Testis (tissue), 3 donors: ENCODE data around the gene AP2M1. TPM values are rescaled to one million over a fixed set of nuclear protein-coding genes. Genes with fewer than 3 reads are reported as not detected.

Experiments used
- DNase-seq: peaks from one replicate; pipeline ENCODE4 v3.0.0-alpha.2; 2019
- H3K27ac ChIP-seq, 2 donors: fragments of 200-600 bp; sonication (generic); one replicate each; pipeline ENCODE4 v1.5.1; 2019
- H3K27me3 ChIP-seq: fragments of 200-600 bp; sonication (generic); one replicate; pipeline ENCODE4 v1.5.1; 2019
- H3K36me3 ChIP-seq: fragments of 200-600 bp; sonication (generic); one replicate; pipeline ENCODE4 v1.5.1; 2017; ENCODE audit warnings: low read depth; ENCODE audit errors: missing control alignments
- H3K4me1 ChIP-seq: fragments of 200-600 bp; sonication (generic); one replicate; pipeline ENCODE4 v1.5.1; 2019
- H3K4me3 ChIP-seq, 2 donors: fragments of 200-600 bp; sonication (generic); one replicate each; pipeline ENCODE4 v1.5.1; 2017 to 2019
- H3K9me3 ChIP-seq: fragments of 200-600 bp; sonication (generic); one replicate; pipeline ENCODE4 v1.5.1; 2017
- POLR2A ChIP-seq: fragments of 450-650 bp; IDR thresholded peaks from one replicate; pipeline ENCODE4 v1.6.1; 2017; ENCODE audit warnings: antibody characterized with exemption, mild to moderate bottlenecking, moderate library complexity
- WGBS, 2 donors: methylation state at CpG; one replicate each; pipeline ENCODE4 v1.1.5; 2018; 5-methylcytosine and 5-hydroxymethylcytosine counted together
- intact Hi-C: fragments of 100-400 bp; cut with DNase I; formaldehyde crosslinking; loops from one replicate; pipeline ENCODE4 v1.15.1; 2023; ENCODE audit warnings: low total_unique reads
- polyA plus RNA-seq: library from polyadenylated mRNA; stranded (reverse); fragments of 350-450 nt; fragmentation: Illumina TruSeq; extraction: RNeasy Lipid Tissue Mini Kit (QIAGEN cat#74804); gene quantifications from one replicate; pipeline ENCODE4 v1.2.3, GENCODE V29; 2014; ENCODE audit warnings: low read depth, low replicate concordance; ENCODE audit not compliant: insufficient read depth
- total RNA-seq, 2 donors: library from RNA; depleted of rRNA; stranded (reverse); fragments of >200 nt; gene quantifications; one replicate each; pipeline ENCODE4 v1.2.3, GENCODE V29; 2016
- TF ChIP-seq, protein P1 (sequence below), 3 experiments: fragments of 450-650 bp in 2 of 3; fragments of 200-600 bp in 1 of 3; sonication (generic) in 1 of 3; IDR thresholded peaks; one replicate each; pipeline ENCODE4 v1.5.1; 2016 to 2019; ENCODE audit warnings: antibody characterized with exemption in 3 of 3, mild to moderate bottlenecking in 2 of 3, moderate library complexity in 1 of 3

The AP2M1 gene
- total and polyA plus RNA-seq, 3 donors from 2014 or later, result 238 to 346 (median 334) TPM

DNA sequence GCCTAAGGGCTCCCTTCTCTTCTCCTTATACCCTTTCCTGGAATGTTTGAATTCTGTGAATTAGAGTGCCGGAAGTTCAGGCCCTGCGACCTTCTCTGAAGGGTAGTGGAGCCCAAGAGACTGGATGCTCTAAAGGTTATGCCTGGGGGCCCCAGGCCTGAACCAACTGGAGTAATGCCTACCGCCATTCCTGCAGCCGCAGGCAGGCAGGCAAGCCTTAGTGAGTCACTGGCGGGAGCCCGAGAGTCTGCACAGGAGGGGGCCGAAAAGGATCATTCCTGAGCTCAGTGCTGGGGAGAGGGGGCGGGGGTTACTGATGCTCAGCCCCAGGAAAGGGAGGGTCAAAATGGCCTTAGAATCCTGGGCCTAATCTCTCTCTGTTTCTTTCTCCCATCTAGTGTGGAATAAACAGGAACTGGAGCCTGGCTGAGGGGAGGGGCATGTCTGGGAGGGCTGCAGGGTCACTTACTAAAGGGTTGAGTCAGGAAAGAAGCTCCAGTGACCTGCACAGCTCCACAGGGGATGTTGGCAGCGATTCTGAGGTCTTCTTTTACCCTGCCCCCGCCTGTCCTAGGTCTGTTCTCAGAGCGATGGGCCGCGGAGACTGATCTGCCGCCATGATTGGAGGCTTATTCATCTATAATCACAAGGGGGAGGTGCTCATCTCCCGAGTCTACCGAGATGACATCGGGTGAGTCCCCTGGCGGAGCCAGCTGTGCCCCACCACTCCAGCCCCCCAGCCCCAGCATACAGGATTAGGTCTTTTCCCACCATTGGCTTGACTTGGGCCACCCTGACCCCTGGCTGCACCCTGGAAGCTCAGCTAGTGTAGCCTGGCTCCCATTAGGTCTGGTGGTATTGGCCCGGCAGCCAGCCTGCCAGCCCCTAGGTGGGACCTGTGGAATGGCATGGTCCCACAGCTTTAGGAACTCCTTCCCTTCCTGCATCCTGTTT, 2.0 kb downstream of the AP2M1 start:
- 5 to 28% methylated on average over 14 to 19 of the region's 19 CpGs for WGBS, 2 donors
- Histone ChIP-seq H3K4me3 (peak overlapping the region; percentile 6 to 87), H3K27ac (peak overlapping the region; percentile 85 to 87), H3K4me1 (peaks cover 27% of the 10 kb centered on the region), H3K36me3 (peaks cover 6% of the 10 kb centered on the region), H3K9me3 (no peaks in the 10 kb centered on the region), H3K27me3 (no peaks in the 10 kb centered on the region)
- no peak for TF ChIP-seq POLR2A
- TF ChIP-seq, protein P1, sequence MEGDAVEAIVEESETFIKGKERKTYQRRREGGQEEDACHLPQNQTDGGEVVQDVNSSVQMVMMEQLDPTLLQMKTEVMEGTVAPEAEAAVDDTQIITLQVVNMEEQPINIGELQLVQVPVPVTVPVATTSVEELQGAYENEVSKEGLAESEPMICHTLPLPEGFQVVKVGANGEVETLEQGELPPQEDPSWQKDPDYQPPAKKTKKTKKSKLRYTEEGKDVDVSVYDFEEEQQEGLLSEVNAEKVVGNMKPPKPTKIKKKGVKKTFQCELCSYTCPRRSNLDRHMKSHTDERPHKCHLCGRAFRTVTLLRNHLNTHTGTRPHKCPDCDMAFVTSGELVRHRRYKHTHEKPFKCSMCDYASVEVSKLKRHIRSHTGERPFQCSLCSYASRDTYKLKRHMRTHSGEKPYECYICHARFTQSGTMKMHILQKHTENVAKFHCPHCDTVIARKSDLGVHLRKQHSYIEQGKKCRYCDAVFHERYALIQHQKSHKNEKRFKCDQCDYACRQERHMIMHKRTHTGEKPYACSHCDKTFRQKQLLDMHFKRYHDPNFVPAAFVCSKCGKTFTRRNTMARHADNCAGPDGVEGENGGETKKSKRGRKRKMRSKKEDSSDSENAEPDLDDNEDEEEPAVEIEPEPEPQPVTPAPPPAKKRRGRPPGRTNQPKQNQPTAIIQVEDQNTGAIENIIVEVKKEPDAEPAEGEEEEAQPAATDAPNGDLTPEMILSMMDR (IDR thresholded peaks at IDR 0.05), result no peak
- intact Hi-C loops, result no loop called here
- DNase-seq, result peak; percentile 68

DNA sequence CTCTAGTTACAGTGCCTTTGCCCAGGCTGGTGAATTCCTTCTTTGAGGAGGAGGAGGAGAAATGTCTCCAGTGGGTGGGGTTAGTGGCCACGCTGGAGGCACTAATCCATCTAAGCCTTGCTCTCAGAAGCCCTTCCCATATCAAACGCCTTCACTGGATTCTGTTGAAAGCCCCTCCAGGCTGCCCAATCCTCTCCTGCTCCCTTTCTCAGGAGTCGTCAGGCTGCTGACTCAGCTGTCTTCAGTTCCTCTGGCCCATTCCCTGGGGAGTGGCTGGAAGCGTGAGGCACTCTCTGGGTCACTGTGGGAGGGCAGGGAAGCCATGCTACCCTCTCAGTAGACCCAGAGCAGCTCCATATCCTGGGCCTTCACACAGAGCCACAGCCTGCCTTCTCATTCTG, 2.7 kb downstream of the AP2M1 start:
- Histone ChIP-seq H3K4me1 (peaks cover 27% of the 10 kb centered on the region), H3K27me3 (no peaks in the 10 kb centered on the region), H3K9me3 (no peaks in the 10 kb centered on the region), H3K36me3 (peaks cover 6% of the 10 kb centered on the region), H3K27ac (peak overlapping the region in 1 of 2 donors; percentile 85), H3K4me3 (no peak overlapping the region)
- intact Hi-C loops, result no loop called here
- WGBS, 2 donors, result 15 to 22% methylated on average over 4 of the region's 4 CpGs
- no peak for DNase-seq
- TF ChIP-seq, protein P1 (IDR thresholded peaks at IDR 0.05), result no peak
- TF ChIP-seq POLR2A, result no peak

DNA sequence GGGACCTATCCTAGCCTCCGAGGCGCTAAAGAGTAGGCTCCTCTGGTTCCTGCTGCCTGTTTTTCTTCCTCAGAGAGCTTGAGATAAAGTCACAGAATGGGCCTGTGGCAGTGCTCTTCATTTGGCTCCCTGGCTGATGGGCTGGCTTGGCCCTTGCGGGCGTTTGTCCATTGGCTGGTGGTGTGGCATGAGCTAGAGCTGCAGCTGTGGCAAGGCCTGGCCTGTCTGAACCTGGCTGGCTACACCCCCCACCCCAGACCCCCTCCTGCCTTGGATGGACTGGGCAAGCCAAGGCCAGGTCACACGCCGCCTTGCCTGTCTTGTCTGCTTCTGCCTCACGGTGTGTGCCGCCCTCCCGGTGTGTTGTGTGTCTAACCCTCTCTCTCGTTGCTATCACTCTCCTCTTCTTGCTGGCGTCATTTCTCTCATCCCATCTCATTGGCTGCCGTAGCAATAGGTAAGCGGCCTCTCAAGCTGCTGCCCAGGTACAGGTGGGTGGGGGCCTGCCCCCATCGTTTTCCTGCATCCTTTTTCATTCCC, 3.2 kb downstream of the AP2M1 start:
- Histone ChIP-seq H3K36me3 (peaks cover 6% of the 10 kb centered on the region), H3K27ac (no peak overlapping the region), H3K4me3 (no peak overlapping the region), H3K27me3 (no peaks in the 10 kb centered on the region), H3K9me3 (no peaks in the 10 kb centered on the region), H3K4me1 (peaks cover 27% of the 10 kb centered on the region)
- WGBS, 2 donors, result 87 to 88% methylated on average over 14 of the region's 14 CpGs
- intact Hi-C loops, result no loop called here
- no peak for DNase-seq
- TF ChIP-seq, protein P1 (IDR thresholded peaks at IDR 0.05), result no peak
- no peak for TF ChIP-seq POLR2A

DNA sequence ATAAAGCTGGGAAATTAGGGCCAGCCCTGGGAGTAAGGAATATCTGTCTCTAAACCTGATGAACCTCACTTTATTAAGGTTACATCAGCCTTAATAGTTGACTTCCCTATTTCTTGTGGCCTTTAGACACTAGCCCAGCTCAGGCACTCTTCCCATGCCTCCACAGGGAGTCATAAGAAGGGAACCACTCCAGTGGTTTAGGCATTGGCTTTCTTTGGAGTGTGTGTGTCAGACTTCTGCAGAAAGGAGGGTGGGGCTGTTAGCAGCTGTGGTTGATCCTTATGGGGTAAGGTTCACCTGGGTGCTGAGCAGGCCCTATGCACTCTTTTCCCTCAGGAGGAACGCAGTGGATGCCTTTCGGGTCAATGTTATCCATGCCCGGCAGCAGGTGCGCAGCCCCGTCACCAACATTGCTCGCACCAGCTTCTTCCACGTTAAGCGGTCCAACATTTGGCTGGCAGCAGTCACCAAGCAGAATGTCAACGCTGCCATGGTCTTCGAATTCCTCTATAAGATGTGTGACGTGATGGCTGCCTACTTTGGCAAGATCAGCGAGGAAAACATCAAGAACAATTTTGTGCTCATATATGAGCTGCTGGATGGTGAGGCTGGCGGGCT, 4.0 kb downstream of the AP2M1 start:
- Histone ChIP-seq H3K4me1 (peaks cover 27% of the 10 kb centered on the region), H3K27me3 (no peaks in the 10 kb centered on the region), H3K9me3 (no peaks in the 10 kb centered on the region), H3K4me3 (no peak overlapping the region), H3K36me3 (peaks cover 6% of the 10 kb centered on the region), H3K27ac (no peak overlapping the region)
- intact Hi-C loops, result no loop called here
- 94 to 95% methylated on average over 12 to 13 of the region's 13 CpGs for WGBS, 2 donors
- DNase-seq, result no peak
- TF ChIP-seq, protein P1 (IDR thresholded peaks at IDR 0.05), result no peak
- TF ChIP-seq POLR2A, result no peak
